Ectodermal cell (in vitro differentiated cells): Measurements from ENCODE around the gene TM2D3.

ENCODE experiments used
- H3K27ac ChIP-seq: 2 replicates; pipeline ENCODE4 v1.7.0; 2013; ENCODE audit warnings: mild to moderate bottlenecking, low read depth, low read length; ENCODE audit not compliant: insufficient read depth, poor library complexity, severe bottlenecking
- H3K27me3 ChIP-seq: 2 replicates; pipeline ENCODE4 v1.7.0; 2013; ENCODE audit warnings: mild to moderate bottlenecking, low read length; ENCODE audit not compliant: insufficient read depth, control insufficient read depth, poor library complexity, severe bottlenecking
- H3K36me3 ChIP-seq: one replicate; pipeline ENCODE4 v1.7.0; 2013; ENCODE audit warnings: low read length; ENCODE audit not compliant: control insufficient read depth, insufficient read depth
- H3K4me1 ChIP-seq: one replicate; pipeline ENCODE4 v1.7.0; 2013; ENCODE audit warnings: low read length; ENCODE audit not compliant: control insufficient read depth, insufficient read depth
- H3K4me3 ChIP-seq: 2 replicates; pipeline ENCODE4 v1.7.0; 2013; ENCODE audit warnings: low read depth, low read length, control low read depth; ENCODE audit not compliant: insufficient read depth
- H3K9me3 ChIP-seq: 2 replicates; pipeline ENCODE4 v1.7.0; 2013; ENCODE audit warnings: mild to moderate bottlenecking, low read length, moderate library complexity; ENCODE audit not compliant: control insufficient read depth
- WGBS, 2 experiments: methylation state at CpG; one replicate each; pipeline ENCODE4 v1.1.7; 2013; ENCODE audit warnings: missing lambda C conversion rate in 2 of 2; 5-methylcytosine and 5-hydroxymethylcytosine counted together

The TM2D3 gene

DNA sequence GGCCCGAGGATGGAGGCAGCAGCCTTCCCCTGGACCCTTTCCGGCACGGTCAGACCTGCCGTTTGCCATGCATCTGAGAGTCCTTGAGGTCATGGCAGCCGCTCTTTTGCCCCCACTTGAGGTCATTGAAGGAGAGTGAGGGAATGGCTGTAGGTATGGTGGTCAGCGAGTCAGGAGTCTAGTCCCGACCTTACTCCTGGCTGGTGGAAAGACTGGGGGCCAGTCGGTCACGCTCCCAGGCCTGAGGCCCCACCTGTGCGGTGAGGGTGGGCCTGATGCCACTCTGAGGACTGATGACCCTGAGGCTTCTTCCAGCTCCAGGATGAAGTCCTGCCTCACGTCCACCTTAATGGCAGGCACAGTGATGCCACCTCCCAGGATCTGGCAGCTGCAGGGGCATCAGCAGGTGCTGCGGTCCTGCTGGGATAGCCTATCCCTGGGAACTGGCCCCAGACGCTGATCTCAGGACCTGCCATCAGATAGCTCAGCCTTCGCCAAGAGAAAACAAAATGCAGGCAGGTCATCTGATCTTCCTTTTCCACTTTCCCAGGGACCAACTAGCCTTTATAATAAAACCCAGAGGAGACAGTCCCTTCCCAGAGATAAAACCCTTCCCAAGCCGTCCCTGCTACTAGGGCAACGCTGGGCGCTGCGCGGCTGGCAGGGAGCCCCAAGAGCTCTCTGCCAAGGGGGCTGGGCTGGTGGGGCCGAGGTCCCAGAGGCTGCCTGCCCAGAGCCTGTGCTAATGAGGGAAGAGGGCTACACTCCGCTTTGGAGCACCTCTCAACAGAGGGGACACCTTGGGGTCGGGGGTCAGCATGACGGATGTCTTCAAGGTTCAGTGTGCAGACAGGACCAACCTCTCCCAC lies 42.2 kb downstream of the TM2D3 start:
- H3K9me3 ChIP-seq, result no peaks in the 10 kb centered on the region
- no peak overlapping the region for H3K4me3 ChIP-seq
- peaks cover 18% of the 10 kb centered on the region for H3K4me1 ChIP-seq
- no peaks in the 10 kb centered on the region for H3K27me3 ChIP-seq
- H3K36me3 ChIP-seq, result no peaks in the 10 kb centered on the region
- WGBS, 2 experiments, result 92 to 94% methylated on average over 23 of the region's 23 CpGs
- no peak overlapping the region for H3K27ac ChIP-seq

DNA sequence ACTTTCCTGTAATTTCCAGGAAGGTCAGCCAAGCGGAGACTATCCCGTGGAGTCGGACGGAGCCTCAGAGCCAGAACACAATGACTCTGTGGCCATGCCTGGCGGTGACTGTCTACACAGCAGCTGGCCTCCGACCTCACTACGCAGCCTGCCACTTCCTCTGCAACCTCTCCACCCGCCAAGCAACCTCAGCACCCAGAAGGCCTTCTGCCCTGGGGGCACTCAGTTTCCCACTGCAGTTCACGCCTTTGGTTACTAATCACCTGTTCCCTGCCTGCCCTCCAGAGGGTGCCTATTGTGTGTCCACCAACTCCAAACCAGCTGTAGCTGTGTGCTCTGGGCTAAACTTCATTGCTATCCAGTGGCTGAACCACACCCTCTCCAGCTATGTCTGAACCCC lies 44.0 kb downstream of the TM2D3 start:
- Histone ChIP-seq H3K36me3 (no peaks in the 10 kb centered on the region), H3K9me3 (no peaks in the 10 kb centered on the region), H3K4me1 (peaks cover 9% of the 10 kb centered on the region), H3K27ac (no peak overlapping the region), H3K27me3 (no peaks in the 10 kb centered on the region), H3K4me3 (no peak overlapping the region)
- 87 to 89% methylated on average over 9 of the region's 9 CpGs for WGBS, 2 experiments

DNA sequence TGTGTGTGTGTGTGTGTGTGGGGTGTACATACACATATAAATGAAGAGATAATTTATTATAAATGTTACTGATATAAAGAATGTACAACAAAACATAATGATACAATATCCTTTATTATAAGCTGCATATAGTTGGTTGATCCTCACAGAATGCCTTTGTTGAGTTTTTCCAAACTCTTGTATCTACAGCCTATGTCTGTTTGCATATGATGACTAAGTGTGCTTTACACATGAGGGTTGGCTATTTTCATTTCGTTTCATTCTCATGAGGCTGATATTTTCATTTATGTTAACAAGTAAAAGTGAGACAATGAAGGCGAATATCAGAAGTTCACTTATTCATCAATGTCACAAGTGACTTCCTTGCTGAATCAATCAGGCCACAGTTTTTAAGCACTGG lies 45.1 kb downstream of the TM2D3 start:
- WGBS, 2 experiments, result 87 to 100% methylated on average over 1 to 2 of the region's 2 CpGs
- H3K9me3 ChIP-seq, result no peaks in the 10 kb centered on the region
- H3K27me3 ChIP-seq, result no peaks in the 10 kb centered on the region
- H3K36me3 ChIP-seq, result no peaks in the 10 kb centered on the region
- no peak overlapping the region for H3K27ac ChIP-seq
- H3K4me1 ChIP-seq, result peaks cover 2% of the 10 kb centered on the region
- H3K4me3 ChIP-seq, result no peak overlapping the region

DNA sequence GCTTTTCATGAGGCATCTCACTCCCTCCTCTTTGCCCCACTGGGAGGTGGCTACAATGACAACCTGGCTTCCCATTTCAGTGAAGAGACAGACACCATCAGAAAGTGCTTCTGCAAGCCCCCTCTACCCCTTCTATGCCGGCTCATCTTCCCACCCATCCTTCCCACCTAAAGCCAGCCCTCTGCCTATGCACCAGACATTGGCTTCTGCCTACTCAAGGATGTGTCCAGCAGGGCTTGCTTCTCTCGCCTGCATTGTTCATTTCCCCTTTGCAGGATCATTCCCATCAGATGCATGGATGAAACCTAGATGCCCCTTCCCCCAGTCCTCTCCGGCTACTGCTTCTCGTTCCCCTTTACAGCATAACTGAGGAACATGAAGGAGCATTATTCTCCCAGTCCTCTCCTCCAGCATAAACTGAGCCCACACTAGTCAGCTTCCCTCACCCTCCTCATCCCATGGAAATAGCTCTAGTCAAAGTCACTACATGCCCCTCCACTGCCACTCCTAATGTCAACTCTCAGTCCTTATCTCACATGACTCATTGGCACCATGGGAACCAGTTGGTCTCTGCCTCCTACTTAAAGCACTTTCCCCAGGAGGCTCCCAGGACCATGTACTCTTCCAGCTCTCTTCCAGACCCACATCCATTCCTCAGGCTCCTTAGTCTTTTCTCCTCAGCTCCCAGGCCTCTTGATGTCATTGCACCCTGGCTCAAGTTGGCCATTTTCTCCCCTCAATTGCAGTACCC lies 47.9 kb downstream of the TM2D3 start:
- Histone ChIP-seq H3K27ac (no peak overlapping the region), H3K4me1 (no peaks in the 10 kb centered on the region), H3K36me3 (no peaks in the 10 kb centered on the region), H3K27me3 (no peaks in the 10 kb centered on the region), H3K9me3 (no peaks in the 10 kb centered on the region), H3K4me3 (no peak overlapping the region)
- WGBS, 2 experiments, result 92 to 95% methylated on average over 4 of the region's 4 CpGs

DNA sequence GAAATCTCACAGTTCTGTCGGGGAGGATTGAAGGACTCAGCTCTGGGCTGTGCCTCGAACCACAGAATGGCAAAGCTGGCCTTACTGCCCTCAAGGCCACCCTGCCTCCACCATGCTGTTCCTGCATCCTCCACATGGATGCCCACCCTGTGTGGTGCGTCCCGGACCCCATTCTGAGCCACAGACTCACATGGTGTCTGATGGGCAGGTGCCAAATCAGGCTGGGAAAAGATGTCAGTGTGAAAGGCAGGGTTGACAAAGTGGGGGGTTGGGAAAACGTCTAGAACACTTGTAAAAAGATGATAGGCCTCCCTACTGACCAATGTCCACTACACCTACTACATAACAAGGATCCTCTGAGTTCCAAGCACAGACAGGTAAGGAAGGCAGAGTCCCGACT lies 49.4 kb downstream of the TM2D3 start:
- WGBS, 2 experiments, result 87 to 91% methylated on average over 6 of the region's 6 CpGs
- Histone ChIP-seq H3K27ac (no peak overlapping the region), H3K4me3 (no peak overlapping the region), H3K4me1 (no peaks in the 10 kb centered on the region), H3K36me3 (no peaks in the 10 kb centered on the region), H3K27me3 (no peaks in the 10 kb centered on the region), H3K9me3 (no peaks in the 10 kb centered on the region)

DNA sequence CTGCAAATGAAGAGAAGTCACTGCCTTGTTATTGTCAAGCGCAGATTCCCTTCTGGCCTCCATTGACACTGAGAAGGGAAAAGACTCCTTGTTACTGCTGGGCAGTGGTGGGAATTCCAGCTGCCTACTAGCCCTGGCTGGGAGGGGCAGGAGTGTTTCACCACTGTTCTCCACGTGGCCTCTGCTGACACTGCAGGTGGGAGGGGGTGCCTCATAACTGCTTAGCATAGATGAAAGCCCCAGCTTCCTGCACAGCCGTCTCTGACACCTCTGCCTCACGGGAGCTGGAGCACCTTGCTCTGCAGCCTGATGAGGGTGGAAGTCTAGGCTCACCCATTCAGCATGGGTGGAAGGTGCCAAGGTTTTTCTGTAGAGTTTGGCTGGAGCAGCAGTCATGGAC lies 52.1 kb downstream of the TM2D3 start:
- Histone ChIP-seq H3K4me3 (no peak overlapping the region), H3K9me3 (peaks cover 2% of the 10 kb centered on the region), H3K27me3 (no peaks in the 10 kb centered on the region), H3K36me3 (no peaks in the 10 kb centered on the region), H3K27ac (no peak overlapping the region), H3K4me1 (no peaks in the 10 kb centered on the region)
- WGBS, 2 experiments, result 64 to 65% methylated on average over 4 of the region's 4 CpGs

DNA sequence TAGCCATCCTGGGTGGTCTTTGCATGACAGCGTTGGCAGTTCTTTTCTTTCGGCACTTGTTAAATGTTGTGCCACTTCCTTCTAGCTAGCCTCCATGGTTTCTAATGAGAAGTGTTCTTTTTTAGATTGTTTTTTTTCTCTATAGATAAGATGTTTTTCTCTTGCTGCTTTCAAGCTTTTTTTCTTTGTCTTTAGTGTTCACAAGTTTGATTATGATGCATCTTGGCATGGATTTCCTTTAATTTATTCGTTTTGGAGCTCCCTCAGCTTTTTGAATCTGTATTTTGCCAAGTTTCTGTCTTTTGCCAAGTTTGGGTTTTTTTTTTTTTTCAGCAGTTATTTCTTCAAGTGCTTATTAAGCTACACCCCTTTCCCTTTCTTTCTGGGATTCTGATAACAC lies 53.1 kb downstream of the TM2D3 start:
- H3K4me1 ChIP-seq, result no peaks in the 10 kb centered on the region
- WGBS, 2 experiments, result 82 to 90% methylated on average over 3 of the region's 3 CpGs
- no peak overlapping the region for H3K27ac ChIP-seq
- H3K4me3 ChIP-seq, result no peak overlapping the region
- H3K36me3 ChIP-seq, result no peaks in the 10 kb centered on the region
- no peaks in the 10 kb centered on the region for H3K27me3 ChIP-seq
- peaks cover 2% of the 10 kb centered on the region for H3K9me3 ChIP-seq

DNA sequence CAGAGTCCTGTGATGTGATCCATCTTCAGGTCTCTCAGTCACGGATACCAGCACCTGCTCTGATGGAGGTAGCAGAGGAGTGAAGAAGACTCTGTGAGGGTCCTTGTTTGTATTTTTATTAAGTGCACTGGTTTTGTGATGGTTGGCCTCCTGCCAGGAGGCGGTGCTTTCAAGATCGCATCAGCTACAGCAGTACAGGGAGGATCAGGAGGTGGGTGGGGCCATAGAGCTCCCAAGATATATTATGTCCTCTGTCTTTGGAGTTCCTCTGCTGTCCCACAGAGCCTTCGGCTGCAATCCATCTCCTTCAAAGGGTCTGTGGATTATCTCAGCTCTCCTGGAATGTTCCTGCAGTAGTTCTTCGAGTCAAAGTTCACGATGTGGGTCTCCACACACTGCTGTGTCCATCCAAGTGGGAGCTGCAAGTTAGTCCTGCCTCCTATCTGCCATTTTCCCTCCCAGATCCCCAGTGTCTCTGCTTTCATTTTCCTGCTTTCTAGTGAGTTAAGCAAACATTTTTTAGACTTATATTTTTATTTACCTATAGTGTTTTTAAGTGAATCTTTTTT lies 54.7 kb downstream of the TM2D3 start:
- no peaks in the 10 kb centered on the region for H3K27me3 ChIP-seq
- H3K27ac ChIP-seq, result no peak overlapping the region
- H3K4me3 ChIP-seq, result no peak overlapping the region
- no peaks in the 10 kb centered on the region for H3K36me3 ChIP-seq
- WGBS, 2 experiments, result 83 to 85% methylated on average over 6 of the region's 6 CpGs
- peaks cover 2% of the 10 kb centered on the region for H3K9me3 ChIP-seq
- H3K4me1 ChIP-seq, result no peaks in the 10 kb centered on the region

DNA sequence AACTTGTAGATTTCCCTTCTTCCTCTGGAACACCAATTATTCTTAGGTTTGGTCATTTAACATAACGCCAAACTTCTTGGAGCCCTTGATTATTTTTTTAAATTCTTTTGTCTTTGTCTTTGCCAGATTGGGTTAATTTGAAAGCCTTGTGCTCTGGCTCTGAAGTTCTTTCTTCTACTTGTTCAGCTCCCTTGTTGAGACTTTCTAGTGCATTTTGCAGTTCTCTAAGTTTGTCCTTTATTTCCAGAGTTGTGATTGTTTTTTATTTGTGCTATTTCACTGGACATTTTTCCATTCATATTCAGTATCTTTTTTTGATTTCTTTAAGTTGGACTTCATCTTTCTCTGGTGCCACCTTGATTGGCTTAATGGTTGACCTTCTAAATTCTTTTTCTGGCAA lies 55.5 kb downstream of the TM2D3 start:
- Histone ChIP-seq H3K4me3 (no peak overlapping the region), H3K9me3 (peaks cover 2% of the 10 kb centered on the region), H3K27me3 (no peaks in the 10 kb centered on the region), H3K4me1 (no peaks in the 10 kb centered on the region), H3K27ac (no peak overlapping the region), H3K36me3 (no peaks in the 10 kb centered on the region)
- WGBS, 2 experiments, result 88 to 90% methylated on average over 1 of the region's 1 CpG
